Lower leg skin (tissue), 3 donors: ENCODE measurements around the gene POLA1.

Experiments
- POLR2A ChIP-seq, 2 donors: fragments of 450-650 bp; IDR thresholded peaks; one replicate each; pipeline ENCODE4 v1.6.1; 2016 to 2017; ENCODE audit warnings: antibody characterized with exemption in 2 of 2, mild to moderate bottlenecking in 1 of 2, moderate library complexity in 1 of 2
- TF ChIP-seq, protein P1 (sequence below), 3 donors: fragments of 450-650 bp; IDR thresholded peaks; one replicate each; pipeline ENCODE4 v1.5.1; 2016; ENCODE audit warnings: antibody characterized with exemption in 3 of 3, mild to moderate bottlenecking in 3 of 3, moderate library complexity in 2 of 3

DNA sequence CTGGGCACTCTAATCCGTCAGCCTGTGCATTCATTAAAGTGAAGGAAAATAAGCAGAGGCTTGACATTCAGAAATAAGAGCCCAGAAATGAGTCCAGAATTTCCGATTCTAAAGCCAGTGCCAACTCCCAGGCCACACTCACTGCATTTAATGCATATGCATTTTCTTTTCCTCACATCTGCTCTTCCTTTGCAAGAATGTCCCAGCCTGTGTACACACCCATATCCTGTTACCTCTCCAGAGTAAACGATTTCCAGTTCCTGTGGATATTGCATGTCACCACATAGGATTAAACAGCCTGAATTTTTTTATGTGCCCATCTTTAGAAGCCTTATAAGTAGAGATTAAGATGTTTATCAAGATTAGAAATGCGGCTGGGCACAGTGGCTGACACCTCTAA lies 294.6 kb downstream of the POLA1 start:
- TF ChIP-seq, protein P1, sequence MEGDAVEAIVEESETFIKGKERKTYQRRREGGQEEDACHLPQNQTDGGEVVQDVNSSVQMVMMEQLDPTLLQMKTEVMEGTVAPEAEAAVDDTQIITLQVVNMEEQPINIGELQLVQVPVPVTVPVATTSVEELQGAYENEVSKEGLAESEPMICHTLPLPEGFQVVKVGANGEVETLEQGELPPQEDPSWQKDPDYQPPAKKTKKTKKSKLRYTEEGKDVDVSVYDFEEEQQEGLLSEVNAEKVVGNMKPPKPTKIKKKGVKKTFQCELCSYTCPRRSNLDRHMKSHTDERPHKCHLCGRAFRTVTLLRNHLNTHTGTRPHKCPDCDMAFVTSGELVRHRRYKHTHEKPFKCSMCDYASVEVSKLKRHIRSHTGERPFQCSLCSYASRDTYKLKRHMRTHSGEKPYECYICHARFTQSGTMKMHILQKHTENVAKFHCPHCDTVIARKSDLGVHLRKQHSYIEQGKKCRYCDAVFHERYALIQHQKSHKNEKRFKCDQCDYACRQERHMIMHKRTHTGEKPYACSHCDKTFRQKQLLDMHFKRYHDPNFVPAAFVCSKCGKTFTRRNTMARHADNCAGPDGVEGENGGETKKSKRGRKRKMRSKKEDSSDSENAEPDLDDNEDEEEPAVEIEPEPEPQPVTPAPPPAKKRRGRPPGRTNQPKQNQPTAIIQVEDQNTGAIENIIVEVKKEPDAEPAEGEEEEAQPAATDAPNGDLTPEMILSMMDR (IDR thresholded peaks at IDR 0.05), result no peak
- no peak for TF ChIP-seq POLR2A (IDR thresholded peaks at IDR 0.05)
